ENCODE results near the gene ATXN1.

Gene ATXN1

DNA sequence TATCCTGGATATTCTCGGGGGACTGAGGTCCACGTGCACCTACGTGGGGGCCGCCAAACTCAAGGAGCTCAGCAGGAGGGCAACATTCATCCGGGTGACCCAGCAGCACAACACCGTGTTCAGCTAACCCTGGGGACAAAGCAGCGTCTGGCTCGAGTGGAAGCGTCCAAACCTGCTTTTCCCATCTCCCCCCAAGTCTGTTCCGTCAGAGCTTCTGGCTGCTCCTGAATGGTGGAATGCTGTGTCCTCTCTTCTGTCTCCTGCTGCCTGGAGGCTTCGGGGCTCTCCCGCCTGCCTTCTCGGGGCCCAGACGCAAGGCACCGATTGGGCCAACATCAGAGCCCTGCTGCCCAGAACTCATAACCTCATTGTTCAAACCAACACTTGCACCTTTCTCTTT, 466.2 kb downstream of the ATXN1 start:
- no peak overlapping the region for H3K27ac Mint-ChIP-seq
- no peak for DNase-seq
- TF ChIP-seq CTCF (IDR thresholded peaks at IDR 0.05), result no peak
- H3K36me3 Mint-ChIP-seq (ENCODE audit: low read depth), result no peaks in the 10 kb centered on the region
- no peak overlapping the region for H3K4me3 Mint-ChIP-seq
- H3K27me3 Mint-ChIP-seq (ENCODE audit: low read depth, poor library complexity), result peaks cover 22% of the 10 kb centered on the region
- no peaks in the 10 kb centered on the region for H3K9me3 Mint-ChIP-seq
- H3K4me1 Mint-ChIP-seq, result peaks cover 27% of the 10 kb centered on the region

- TF ChIP-seq CTCF (IDR thresholded peaks at IDR 0.05), result no peak
- no peak for DNase-seq
- Mint-ChIP-seq H3K27ac (no peak overlapping the region), H3K36me3 (ENCODE audit: low read depth) (no peaks in the 10 kb centered on the region), H3K4me1 (peaks cover 27% of the 10 kb centered on the region), H3K9me3 (no peaks in the 10 kb centered on the region), H3K4me3 (no peak overlapping the region), H3K27me3 (ENCODE audit: low read depth, poor library complexity) (peaks cover 17% of the 10 kb centered on the region)
Measured at GRCh38 chr6:16294371-16294770, 466.9 kb downstream of the ATXN1 start.

- H3K36me3 Mint-ChIP-seq (ENCODE audit: low read depth), result no peaks in the 10 kb centered on the region
- no peak for DNase-seq
- no peak overlapping the region for H3K4me3 Mint-ChIP-seq
- H3K27ac Mint-ChIP-seq, result no peak overlapping the region
- no peak for TF ChIP-seq CTCF (IDR thresholded peaks at IDR 0.05)
- peaks cover 17% of the 10 kb centered on the region for H3K27me3 Mint-ChIP-seq (ENCODE audit: low read depth, poor library complexity)
- H3K9me3 Mint-ChIP-seq, result no peaks in the 10 kb centered on the region
- peaks cover 27% of the 10 kb centered on the region for H3K4me1 Mint-ChIP-seq
Measured at GRCh38 chr6:16292942-16293341, 468.3 kb downstream of the ATXN1 start.

DNA sequence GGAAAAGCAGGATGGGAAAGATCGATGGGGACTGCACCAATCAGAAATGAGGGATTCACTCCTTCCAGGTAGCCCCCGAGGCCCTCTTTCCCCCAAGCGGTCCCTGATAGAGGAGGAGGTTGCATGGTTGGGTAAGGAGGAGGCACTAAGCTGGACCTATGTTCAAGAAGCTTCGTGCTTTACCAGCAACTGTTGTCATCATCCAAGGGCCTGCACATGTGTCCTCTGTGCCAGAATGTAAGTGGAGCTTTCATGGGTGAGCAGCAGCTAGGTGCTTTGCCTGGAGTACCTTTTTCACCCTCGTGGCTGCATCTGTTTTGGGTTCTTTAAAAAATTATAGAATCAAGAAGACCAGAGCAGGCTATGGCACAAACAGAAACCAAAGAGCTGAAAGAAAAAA, 468.8 kb downstream of the ATXN1 start:
- H3K4me1 Mint-ChIP-seq, result peaks cover 27% of the 10 kb centered on the region
- H3K27me3 Mint-ChIP-seq (ENCODE audit: low read depth, poor library complexity), result peaks cover 17% of the 10 kb centered on the region
- no peak for TF ChIP-seq CTCF (IDR thresholded peaks at IDR 0.05)
- no peak for DNase-seq
- H3K36me3 Mint-ChIP-seq (ENCODE audit: low read depth), result no peaks in the 10 kb centered on the region
- H3K27ac Mint-ChIP-seq, result no peak overlapping the region
- no peaks in the 10 kb centered on the region for H3K9me3 Mint-ChIP-seq
- H3K4me3 Mint-ChIP-seq, result no peak overlapping the region

- Mint-ChIP-seq H3K9me3 (no peaks in the 10 kb centered on the region), H3K4me1 (peaks cover 27% of the 10 kb centered on the region), H3K36me3 (ENCODE audit: low read depth) (no peaks in the 10 kb centered on the region), H3K27ac (no peak overlapping the region), H3K4me3 (no peak overlapping the region), H3K27me3 (ENCODE audit: low read depth, poor library complexity) (peaks cover 17% of the 10 kb centered on the region)
- DNase-seq, result no peak
- no peak for TF ChIP-seq CTCF (IDR thresholded peaks at IDR 0.05)
Measured at GRCh38 chr6:16291739-16292138, 469.5 kb downstream of the ATXN1 start.

DNA sequence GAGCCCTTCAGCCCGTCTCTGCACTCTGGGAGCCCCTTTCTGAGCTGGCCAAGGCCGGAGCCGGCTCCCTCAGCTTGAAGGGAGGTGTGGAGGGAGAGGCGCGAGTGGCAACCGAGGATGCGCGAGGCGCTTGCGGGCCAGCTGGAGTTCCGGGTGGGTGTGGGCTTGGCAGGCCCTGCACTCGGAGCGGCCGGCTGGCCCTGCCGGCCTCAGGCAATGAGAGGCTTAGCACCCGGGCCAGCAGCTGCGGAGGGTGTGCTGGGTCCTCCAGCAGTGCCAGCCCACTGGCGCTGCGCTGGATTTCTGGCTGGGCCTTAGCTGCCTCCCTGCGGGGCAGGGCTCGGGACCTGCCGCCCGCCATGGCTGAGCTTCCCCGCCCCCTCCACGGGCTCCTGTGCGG, 473.1 kb downstream of the ATXN1 start:
- no peak overlapping the region for H3K4me3 Mint-ChIP-seq
- DNase-seq, result no peak
- TF ChIP-seq CTCF (IDR thresholded peaks at IDR 0.05), result no peak

More for the DNA sequence above, 473.1 kb downstream of the ATXN1 start:
- peaks cover 12% of the 10 kb centered on the region for H3K4me1 Mint-ChIP-seq
- H3K9me3 Mint-ChIP-seq, result no peaks in the 10 kb centered on the region
- no peaks in the 10 kb centered on the region for H3K36me3 Mint-ChIP-seq (ENCODE audit: low read depth)
- no peak overlapping the region for H3K27ac Mint-ChIP-seq
- peaks cover 13% of the 10 kb centered on the region for H3K27me3 Mint-ChIP-seq (ENCODE audit: low read depth, poor library complexity)
